GM19468 (cell line): ENCODE results near the gene MIGA2.

Experiments used
- ATAC-seq: cut with Tn5 transposase; IDR thresholded peaks from one replicate; pipeline ENCODE4 v1.9.1; 2021; ENCODE audit warnings: mild to moderate bottlenecking, moderate library complexity, moderate number of reproducible peaks; ENCODE audit not compliant: unreplicated experiment; ENCODE audit errors: extremely low read depth

The MIGA2 gene

DNA sequence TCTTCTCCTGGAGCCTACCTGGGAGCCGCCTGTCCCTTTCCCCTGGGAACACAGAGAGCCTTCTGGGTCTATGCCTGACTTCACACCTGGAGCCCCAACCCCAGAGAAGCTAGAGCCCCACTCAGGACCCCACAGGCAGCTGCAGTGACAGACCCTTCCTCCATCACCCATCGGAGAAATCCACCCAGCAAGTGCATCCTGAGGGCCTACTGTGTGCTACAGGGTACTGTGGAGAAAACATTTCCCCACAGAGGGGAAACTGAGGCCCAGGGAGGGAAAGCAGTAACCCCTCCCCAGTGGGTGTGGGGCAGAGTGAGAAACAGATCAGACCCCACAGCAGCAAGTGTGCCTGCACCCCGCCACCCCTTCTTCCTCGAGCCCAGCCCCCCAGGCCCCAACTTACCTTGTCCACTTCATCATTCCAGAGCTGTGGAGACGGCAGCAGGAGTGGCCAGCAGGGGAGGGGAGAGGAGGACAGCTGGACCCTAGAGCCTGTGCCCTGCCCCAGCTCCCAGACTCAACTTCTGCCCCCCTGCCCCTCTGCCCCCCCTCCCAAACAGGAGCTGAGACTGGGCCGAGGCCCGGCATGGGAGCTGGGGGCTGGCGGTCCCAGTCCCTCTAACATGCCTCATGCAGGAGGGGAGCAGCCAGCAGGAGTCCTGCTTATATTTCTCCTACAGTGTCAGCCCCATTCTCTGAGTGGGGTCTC lies 26.0 kb upstream of the MIGA2 start:
- ATAC-seq = no peak

DNA sequence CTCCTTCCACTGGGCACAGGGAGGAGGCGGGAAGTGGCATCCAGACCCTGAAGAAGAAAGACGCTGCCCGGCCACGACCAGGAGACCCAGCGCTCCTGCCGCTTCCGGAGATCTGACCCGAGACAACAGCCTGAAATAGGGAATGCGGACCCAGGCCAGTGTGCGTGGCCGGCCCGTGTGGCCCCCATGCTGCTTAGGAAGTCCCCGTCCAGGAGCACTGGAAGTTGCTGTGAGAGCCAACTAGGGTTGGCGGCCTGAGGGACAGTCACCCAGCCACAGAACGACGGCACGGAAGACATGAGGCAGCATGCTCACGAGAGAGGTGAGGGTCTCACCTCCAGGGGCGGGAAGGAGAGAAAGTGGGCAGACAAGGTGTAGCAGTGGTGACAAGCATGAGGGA lies 25.3 kb upstream of the MIGA2 start:
- no peak for ATAC-seq

DNA sequence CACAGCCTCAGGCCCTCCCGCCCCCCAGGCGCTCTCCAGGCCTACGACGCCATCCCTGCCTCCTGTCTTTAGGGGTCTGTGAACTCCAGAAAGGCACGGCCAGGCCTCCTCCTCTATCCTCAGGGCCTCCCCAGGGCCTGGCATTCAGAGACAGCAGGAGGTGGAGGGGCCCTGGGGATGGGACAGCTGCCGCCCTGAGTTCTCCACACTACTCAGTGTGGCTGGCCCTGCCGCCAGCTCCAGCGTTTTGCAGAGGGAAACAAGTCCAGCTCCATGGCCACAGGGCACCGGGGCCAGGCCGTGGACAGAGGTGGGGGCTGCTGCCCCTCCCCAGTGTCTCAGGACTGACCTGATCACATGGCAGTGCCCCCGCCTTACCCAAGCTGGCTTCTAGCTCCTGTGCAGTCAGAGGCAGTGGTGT lies 24.7 kb upstream of the MIGA2 start:
- no peak for ATAC-seq

DNA sequence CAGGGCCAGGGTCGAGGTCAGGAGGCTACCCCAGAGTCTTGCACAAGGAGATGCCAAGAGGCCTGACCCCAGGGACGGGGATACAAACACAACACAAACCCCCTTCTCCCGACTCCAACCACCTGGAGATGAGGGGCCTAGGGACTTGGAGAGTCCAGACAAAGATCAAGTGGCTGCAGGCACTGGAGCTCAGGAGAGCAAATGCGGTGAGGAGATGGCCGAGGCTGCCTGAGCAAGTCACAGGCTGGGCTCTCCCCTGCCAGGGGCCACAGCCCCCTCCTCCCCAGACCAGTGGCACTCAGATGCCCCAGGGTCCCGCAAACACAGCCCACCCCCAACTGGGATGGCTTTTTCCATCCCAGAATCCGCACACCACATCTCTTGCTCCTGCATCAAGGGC lies 24.1 kb upstream of the MIGA2 start:
- no peak for ATAC-seq

DNA sequence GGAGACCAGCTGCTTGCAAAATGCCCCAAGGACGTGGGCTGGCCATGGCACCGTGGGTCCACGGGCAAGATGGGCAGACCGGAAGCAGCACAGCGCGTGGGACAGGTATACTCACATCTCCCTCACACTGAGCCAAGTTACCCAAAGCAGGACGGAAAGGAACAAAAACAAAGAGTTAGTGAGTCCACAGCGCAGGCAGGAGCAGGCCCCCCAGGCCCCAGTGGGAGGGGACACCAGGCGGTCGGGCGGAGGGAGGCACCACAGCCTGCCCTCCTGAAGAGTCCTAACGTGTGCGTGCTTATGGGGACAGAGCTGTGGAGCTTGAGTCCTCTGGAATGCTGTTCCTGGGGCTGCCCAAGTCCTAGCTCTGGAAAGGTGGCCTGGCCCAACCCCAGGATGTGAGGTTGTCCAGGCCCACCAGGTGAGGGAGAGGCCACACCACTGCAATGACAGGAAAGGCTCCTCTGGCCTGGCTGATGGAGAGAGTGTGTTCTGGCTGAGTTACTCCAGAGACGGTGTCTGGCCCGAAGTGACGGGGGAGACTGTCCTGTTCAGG lies 23.5 kb upstream of the MIGA2 start:
- no peak for ATAC-seq

DNA sequence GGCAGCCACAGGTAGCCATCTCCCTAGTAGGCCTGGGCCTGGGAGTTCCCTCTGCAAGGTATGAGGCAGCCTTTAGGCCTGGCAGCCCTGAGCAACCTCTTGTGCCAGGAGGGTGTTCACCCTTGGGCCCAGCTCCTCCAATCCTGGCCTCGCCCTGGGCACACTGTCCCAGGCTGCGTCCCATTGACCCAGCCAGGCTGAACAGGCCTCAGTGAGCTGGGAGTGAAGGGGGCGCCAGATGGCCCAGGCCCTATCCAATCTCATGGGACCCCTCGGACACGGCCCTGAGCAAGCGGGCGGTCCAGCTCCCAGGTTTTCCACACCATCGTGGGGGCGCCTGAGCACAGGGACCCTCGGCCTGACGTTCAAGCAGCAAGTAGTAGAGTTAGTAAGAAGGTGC lies 22.8 kb upstream of the MIGA2 start:
- no peak for ATAC-seq

DNA sequence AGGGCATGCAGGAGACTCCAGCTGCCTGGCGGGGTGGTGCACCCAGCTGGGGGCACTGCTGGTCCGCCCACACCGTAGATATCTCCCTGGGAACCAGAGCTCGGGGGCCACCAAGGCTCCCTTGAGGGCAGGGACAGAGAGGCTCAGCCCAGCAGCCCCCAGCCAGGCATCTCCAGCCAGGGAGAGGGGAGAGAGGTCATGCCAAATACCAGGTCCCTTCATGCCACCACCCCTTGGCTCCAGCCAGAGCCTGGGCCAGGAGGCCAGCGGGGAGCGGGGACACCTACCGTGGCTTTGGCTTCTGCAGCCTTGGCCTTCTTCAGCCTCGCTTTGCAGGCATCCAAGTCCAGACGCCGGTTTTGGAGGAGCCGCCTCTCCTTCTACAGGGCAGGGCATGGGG lies 22.3 kb upstream of the MIGA2 start:
- no peak for ATAC-seq

DNA sequence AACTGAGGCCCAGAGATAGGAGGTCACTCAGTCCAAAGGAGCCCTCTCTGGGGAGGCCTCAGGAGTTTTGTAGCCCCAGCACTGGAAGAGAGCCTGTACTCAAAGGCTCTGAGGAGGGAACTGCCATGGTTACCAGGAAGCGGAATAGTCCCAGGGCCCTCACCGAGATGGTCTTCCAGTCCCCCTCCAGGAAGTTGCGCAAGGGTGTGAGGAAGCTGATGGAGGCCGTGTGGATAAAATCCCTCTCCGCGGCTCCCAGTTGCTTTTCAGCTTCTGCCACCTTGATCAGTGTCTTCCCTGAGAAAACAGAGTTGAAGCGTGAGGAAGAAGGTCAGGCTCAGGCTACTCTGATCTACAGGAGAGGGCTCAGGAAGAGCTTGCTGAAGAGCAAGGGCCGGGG lies 21.8 kb upstream of the MIGA2 start:
- no peak for ATAC-seq

DNA sequence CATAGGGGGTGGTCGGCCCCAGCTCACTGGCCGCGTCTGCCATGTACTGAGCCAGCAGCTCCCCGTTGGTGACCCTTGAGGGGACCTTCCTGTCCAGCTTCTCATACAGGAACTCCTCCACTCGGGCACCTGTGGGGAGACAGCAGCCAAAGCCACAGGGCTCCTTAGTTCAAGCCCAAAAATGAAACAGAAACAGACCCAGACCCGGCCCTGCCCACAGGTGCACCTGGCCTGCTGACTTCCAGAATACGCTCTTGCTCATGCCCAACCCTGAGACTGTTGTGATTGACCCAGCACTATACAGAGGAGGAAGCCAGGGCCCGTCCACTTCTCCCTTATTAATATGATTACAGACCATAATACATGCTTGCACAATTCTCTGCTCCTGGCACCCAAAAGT lies 15.3 kb upstream of the MIGA2 start:
- no peak for ATAC-seq

DNA sequence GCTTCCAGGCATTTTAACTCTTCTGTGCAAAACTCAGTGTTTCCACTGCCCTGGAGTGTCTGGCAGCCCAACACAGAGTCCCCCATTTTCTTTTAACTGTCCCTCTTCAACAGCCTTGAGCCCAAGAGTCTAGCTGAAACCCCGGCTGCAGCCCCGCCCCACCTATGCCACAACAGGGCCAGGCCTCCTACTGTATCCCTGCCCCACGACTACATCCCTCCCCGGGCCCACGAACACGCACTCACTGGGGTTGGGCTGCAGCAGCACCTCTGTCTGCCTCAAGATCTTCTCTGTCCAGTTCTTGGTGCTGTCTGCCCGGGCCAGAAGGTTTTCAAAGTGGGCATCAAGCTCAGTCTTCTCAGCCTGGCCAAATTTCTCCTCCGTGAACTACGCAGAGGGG lies 14.4 kb upstream of the MIGA2 start:
- ATAC-seq = no peak

DNA sequence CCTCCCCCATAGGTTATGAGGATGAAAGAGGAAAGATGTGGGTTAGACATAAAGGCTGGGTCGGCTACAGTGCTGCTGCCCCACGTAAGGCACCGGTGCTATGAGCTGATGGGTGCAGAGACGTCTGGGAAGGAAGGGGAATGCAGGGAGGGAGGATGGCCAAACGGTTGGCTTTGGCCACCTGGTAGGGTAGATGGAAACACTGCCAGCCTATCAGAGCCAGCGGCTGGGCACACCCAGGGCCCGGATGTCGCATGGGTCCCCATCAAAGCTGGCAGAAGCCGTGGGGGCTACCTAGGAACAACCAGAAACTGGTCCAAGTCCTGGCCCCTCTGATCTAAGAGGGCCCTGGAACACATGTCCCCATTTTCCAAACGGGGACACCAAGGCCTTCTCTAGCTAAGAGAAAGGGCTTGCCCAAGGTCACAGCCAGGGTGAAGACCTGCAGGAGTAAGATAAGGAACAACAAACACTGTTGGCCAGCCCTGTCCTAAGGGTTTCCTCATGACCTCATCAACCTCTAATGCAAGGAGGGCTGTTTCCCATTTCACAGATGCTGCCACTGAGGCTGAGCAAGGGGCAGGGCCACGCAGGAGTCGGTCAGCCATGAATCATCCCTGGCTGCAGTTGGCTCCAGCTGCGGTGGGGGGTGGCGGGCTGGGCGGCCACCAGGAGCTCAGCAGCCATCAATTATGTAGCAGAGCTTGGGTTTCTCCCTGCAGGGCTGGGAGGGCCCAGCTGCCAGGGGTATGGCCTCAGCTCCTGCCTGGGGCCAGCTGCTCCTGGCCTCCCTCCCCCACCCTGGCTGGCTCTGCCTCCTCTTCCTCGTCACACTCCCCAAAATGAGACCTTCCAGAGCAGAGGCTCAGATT lies 13.2 kb upstream of the MIGA2 start:
- ATAC-seq = no peak

DNA sequence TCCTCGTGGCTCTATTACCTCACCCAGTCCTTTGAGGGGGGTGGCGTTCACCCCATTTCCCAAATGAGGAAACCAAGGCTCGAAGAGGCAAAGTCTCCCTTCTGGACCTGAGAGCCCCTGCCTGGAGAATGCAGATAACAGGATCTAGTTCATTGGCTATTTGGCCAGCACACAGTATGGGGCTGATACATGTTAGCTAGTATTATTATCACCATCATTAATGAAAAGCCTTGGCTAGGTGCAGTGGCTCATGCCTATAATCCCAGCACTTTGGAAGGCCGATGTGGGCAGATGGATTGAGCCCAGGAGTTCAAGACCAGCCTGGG lies 12.6 kb upstream of the MIGA2 start:
- ATAC-seq = no peak

DNA sequence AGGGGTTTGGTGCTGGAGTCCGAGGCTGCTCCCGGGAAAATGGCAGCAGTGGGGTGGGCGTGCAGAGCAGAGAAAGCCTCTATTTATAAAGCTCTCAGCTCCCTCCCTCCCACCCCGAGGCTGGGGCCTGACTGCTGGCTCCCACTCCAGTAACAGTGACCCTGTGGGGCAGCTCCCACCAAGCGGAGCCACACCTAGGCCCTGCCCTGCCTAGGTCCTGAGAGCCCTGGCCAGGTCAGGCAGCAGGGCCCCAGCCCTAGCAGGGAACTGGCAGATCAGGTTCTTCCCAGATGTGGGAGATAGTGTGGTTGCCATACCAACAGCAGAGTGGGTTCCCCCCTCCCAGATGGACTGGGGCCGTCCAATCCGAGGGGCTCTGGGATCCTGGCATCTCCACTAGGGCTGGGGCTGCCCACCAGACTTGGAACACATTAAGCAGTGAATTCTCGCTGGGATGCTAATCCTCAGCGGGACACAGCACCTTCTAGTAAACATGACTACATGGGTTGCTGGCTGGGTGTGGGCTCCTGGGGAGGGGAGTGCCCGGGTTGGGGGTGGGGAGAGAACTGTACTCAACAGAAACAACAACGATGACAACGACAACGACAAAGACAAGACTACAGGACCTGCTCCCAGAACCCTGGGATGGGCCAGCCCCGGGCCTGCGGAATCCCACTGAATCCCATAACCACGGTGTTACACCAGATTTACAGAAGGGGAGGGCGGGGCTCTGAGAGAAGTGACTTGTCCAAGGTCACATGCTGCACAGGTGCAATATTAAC lies 9.8 kb upstream of the MIGA2 start:
- ATAC-seq = no peak

DNA sequence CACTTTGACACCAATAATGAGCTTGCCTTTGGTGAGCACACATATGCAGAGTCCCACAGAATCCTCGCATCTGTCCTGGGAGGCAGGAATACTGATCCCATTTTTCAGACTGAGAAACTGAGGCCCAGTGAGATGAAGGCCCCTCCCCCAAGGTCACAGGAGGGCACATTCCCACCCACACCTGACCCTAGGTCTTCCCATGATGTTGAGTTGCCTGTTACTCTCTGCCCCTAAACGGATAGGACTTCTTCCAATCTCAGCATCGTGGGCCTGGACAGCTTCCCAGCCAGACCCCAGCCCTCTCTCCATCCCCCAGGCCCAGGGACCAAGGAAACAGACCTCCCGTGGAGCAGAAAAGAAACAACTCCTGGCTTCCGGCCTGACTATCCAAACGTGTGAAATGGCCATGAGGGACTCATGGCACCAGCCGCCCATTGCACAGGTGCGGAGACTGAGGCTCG lies 9.2 kb upstream of the MIGA2 start:
- no peak for ATAC-seq

DNA sequence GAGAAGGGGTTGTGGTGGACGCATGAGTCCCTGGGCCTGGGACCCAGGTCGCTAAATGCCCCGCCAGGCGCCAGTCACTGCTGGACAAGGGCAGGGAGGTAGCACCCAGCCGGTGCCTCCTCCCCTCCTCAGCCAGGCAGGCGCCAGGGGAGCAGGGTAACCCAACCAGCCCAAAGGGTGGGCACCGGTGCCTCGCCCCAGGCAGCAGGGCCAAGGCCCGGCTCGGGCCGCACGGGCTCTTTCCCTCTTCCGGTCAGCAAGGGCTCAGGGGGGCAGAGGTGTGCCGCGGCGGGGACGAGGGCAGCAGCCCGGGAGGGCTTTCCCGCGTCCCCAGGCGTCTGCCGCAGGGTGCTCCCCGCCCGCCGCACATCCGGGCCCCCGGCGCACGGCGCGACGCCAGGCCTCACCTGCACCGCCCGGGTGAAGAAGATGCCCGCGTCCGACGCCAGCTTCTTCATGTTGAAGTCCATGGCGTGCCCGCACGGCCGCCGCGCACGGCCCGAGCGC lies 8.7 kb upstream of the MIGA2 start:
- no peak for ATAC-seq

DNA sequence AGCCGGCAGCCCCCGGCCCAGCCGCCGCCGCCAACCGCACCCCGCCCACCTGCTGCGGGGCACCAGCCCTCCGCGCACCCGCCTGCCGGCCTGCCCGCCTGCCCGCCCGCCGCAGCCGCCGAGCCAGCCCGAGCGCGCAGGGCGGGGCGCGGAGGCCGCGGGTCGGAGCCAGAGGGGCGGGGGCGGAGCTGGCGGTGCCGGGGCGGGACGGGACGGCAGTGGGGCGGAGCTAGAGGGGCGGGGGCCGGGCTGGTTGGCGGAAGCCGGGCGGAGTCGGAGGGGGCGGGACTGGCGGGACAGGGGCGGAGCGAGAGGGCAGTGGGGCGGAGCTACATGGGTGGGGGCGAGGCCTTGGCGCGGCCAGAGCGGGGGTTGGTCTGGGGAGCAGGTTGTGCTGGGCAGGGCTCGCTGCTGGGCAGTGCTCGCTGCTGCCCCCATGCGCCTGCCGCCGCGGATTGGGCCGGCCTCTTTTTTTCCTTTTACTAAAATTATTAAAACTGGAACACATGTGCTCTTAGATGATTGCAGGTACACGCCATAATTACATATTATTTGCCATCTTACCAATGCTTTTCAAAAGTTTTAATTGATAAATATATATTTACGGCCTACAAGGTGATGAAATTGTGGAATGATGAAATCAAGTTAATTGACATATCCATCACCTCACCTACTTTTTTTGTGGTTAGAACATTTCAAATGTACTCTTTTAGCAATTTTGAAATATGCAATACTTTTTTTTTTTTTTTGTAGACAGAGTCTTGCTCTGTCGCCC lies 8.0 kb upstream of the MIGA2 start, which contains the start of gene SH3GLB2:
SH3GLB2 (minus strand) TSS at position 140 of the 775 bp plus-strand sequence. CDS start 177 bp downstream, outside the sequence.
- no peak for ATAC-seq

DNA sequence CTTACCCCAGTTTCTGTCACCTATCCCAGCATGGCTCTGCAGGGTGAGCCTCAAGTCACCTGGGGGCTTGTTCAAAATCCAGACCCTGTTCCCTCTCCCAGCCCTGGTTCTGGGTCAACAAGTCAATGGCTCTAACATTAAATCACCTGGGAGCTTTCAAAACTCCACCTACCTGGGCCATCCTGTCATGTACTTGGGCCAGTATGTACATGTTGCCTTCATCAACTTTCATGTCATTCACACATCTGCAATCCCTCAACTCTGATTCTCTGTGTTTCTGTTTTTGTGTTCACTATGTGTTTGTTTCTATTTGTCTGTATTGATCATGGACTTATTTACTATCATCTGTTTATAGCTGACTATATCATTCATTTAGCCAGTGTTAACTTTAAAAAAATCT lies 6.2 kb upstream of the MIGA2 start:
- no peak for ATAC-seq

DNA sequence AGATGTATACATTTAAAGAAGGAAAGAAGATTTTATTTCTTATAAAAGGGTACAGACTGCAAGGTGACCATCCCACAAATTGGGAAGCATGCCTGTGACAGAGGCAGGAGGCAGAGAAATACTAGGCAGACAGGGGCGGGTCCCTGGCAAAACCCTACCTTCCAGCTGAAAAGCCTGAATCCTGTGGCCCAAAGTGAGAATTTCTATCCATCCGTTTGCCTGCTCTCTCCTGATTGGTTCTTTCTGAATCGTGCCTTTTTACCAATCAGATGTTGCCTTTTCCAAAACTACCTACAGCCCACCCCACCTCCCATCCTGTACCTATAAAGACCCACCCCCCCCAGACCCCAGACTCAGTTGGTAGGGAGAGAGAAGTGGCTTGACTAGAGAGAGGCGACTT lies 4.9 kb upstream of the MIGA2 start:
- ATAC-seq = no peak

DNA sequence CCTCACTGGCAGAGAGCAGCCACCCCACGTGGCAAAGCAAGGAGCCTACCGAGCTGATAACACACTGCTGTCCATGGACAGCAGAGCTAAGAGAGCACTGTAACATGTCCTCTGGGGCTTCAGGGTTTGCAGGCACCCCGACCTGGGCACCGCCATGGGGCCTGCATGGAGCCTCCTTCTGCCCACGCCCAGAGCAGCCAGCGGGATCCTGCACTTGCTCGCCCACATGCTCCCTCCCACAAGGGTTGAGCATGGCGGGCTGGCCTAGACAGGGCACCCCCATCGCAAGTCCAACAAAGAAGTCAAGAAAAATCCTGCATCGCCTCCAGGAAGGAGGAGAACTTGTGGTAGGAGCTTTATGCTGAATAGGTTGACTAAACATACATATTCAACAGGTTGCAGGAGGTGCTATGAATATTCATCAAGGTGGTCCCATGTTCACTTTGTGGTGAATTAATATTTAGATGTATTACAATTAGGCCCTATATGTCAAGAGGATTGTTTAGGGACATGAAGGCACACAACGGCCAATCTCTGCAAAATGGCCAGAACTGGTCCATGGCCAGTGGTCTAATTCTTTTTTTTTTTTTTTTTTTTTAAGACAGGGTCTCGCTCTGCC lies 3.8 kb upstream of the MIGA2 start:
- ATAC-seq = no peak
